ENCODE measurements around the gene DYNLRB1.

Gene DYNLRB1

GRCh38 chr20:34578521-34578920 lies 62.3 kb downstream of the DYNLRB1 start:
- no peak for DNase-seq (ENCODE audit: low read depth in 2 of 2)

DNA sequence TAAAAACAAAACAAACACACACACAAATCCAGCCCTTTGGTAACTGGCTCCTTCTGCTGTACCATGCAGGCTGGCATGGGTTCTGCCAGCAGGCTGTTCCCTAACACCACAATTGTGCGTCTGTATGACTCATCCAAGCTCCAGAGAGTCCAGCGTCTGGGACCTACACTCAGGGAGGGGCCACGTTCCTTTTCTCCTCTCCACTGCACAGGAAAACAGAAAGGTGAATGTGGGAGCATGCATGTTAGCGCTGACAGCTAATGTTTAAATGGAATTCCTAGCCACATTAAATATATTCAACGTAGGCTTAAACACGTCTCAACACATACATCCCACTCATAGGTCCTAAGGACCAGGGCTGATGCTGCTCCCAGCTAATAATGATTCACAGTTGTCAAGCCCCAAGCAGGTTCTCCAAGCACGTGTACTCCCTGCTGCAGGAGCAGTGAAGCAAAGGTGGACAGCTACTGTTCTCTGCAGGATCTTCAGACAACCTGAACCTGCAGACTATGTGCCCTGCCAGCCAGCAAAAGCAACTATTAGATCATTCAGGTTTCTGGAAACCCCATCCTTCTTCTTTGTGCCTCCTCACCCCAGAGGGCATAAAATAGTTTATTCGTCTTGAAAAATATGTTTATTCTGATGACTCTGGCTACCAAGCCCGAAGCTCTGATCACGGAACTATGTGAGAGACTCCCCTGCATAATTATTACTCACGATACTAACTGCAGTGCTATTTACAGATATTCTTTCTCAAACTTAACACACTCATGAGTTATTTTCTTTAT lies 63.2 kb downstream of the DYNLRB1 start:
- DNase-seq (ENCODE audit: low read depth in 2 of 2), result no peak

DNA sequence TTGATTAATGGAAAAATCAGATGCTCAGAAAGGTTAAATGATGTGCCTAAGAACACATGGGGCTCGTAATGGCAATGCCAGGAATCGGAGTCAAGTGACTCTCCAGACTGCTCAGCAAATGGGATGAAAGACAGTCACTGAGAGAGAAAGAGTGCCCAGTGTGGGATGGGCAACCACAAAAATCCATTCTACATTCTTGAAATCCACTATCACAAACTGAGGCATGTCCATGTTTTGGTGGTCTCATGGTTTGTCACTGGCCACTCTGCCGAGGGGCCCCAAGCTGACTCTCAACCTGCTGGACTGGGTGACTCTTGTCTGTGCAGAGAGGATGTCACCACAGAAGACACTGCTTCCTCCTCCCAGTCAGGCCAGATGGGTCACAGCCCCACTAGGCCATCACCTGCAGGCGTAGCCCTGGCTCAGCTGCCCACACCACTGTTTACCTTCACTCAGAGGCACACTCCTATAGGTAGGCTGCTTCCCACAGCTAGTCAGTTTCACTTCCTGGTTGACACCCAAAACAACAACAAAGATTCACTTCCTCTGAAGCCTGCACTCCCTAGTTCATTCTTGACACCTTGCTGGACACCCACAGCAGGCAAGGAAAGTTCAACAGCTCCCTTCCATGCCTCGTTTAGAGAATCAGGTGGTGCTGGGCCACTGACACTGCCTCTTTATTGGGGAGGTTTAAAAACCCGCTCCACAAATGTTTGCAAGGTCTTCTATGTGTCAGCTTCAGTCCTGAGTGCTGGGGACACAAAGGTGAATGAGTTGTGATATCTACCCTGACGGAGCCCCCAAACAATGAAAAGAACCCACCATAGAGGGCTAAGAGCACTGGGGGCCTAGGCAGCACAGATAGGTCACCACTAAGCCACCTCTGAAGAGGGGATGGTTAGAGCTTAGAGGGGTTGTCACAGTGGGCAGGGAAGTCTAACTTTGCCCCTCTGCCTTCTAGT lies 64.0 kb downstream of the DYNLRB1 start:
- no peak for DNase-seq (ENCODE audit: low read depth in 2 of 2)

- peak in 1 of 2 donors; percentile 30 for DNase-seq (ENCODE audit: low read depth in 2 of 2)
Measured at GRCh38 chr20:34581341-34582184, 65.3 kb downstream of the DYNLRB1 start.

DNA sequence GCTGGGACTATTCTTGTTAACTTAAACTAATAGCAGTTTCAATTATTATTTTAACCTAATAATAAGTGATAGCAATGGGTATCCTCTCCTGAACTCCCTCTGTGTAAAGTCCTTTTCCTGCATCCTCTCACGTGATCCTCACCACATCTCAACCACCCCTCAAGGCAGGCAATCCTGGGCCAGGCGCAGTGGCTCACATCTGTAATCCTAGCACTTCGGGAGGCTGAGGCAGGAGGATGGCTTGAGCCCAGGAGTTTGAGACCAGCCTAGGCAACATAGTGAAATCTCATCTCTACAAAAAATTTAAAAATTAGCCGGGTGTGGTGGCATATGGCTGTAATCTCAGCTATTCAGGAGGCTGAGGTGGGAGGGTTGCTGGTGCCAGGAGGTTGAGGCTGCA lies 66.0 kb downstream of the DYNLRB1 start:
- no peak for DNase-seq (ENCODE audit: low read depth in 2 of 2)

- DNase-seq (ENCODE audit: low read depth in 2 of 2), result no peak
Measured at GRCh38 chr20:34582911-34583310, 66.7 kb downstream of the DYNLRB1 start.

- no peak for DNase-seq (ENCODE audit: low read depth in 2 of 2)
Measured at GRCh38 chr20:34583544-34583943, 67.3 kb downstream of the DYNLRB1 start.

- DNase-seq (ENCODE audit: low read depth in 2 of 2), result no peak
Measured at GRCh38 chr20:34585019-34585418, 68.8 kb downstream of the DYNLRB1 start.

GRCh38 chr20:34586488-34587163 lies 70.4 kb downstream of the DYNLRB1 start:
- DNase-seq (ENCODE audit: low read depth in 2 of 2), result no peak
